Mesenchymal stem cell (in vitro differentiated cells and primary cell): ENCODE measurements around the gene C6orf141.

Source experiments
- DNase-seq: peaks from one replicate; pipeline ENCODE4 v3.0.0-alpha.2; 2013
- H2AFZ ChIP-seq: one replicate; pipeline ENCODE4 v1.6.1; 2013; ENCODE audit warnings: low read depth, mild to moderate bottlenecking, control low read depth, inconsistent platforms, low read length, moderate library complexity
- H2AK5ac ChIP-seq: 2 replicates; pipeline ENCODE4 v1.6.1; 2013; ENCODE audit warnings: low read length, moderate library complexity, mild to moderate bottlenecking, inconsistent platforms; ENCODE audit not compliant: severe bottlenecking
- H2BK120ac ChIP-seq: one replicate; pipeline ENCODE4 v1.6.1; 2013; ENCODE audit warnings: low read depth, mild to moderate bottlenecking, inconsistent platforms, low read length, moderate library complexity
- H2BK12ac ChIP-seq, 2 experiments: one replicate each; pipeline ENCODE4 v1.6.1; 2013; ENCODE audit warnings: inconsistent platforms in 2 of 2, low read length in 2 of 2, mild to moderate bottlenecking in 2 of 2, moderate library complexity in 2 of 2, control low read depth in 1 of 2
- H2BK15ac ChIP-seq: one replicate; pipeline ENCODE4 v1.6.1; 2013; ENCODE audit warnings: mild to moderate bottlenecking, low read depth, inconsistent platforms; ENCODE audit not compliant: poor library complexity, severe bottlenecking
- H2BK5ac ChIP-seq: 2 replicates; pipeline ENCODE4 v1.6.1; 2013; ENCODE audit warnings: low read depth, mild to moderate bottlenecking, low read length, control low read depth, inconsistent platforms; ENCODE audit not compliant: poor library complexity, severe bottlenecking
- H3K14ac ChIP-seq, 2 experiments: one replicate each; pipeline ENCODE4 v1.6.1; 2013; ENCODE audit warnings: inconsistent platforms in 2 of 2, low read length in 2 of 2, control low read depth in 1 of 2, mild to moderate bottlenecking in 1 of 2, moderate library complexity in 1 of 2
- H3K18ac ChIP-seq, 2 experiments: one replicate each; pipeline ENCODE4 v1.6.1; 2013; ENCODE audit warnings: inconsistent platforms in 2 of 2, low read length in 2 of 2, control low read depth in 1 of 2, low read depth in 1 of 2, mild to moderate bottlenecking in 1 of 2
- H3K23ac ChIP-seq, 2 experiments: one replicate each; pipeline ENCODE4 v1.6.1; 2013; ENCODE audit warnings: inconsistent platforms in 2 of 2, low read length in 2 of 2, mild to moderate bottlenecking in 2 of 2, moderate library complexity in 2 of 2, control low read depth in 1 of 2
- H3K27ac ChIP-seq: 2 replicates; pipeline ENCODE4 v1.5.1; 2013; ENCODE audit warnings: mild to moderate bottlenecking, moderate library complexity, low read length, control low read depth, inconsistent platforms; ENCODE audit not compliant: poor library complexity, severe bottlenecking
- H3K27me3 ChIP-seq, 2 experiments: 2 replicates each; pipeline versions ENCODE4 v1.6.1 to v1.7.0; 2013; ENCODE audit warnings: low read length in 2 of 2, mild to moderate bottlenecking in 2 of 2, moderate library complexity in 2 of 2, control low read depth in 1 of 2, inconsistent platforms in 1 of 2; ENCODE audit not compliant: control insufficient read depth in 1 of 2, insufficient read depth in 1 of 2
- H3K36me3 ChIP-seq, 2 experiments: 2 replicates each; pipeline versions ENCODE4 v1.6.1 to v1.7.0; 2013; ENCODE audit warnings: low read length in 2 of 2, control low read depth in 1 of 2, inconsistent platforms in 1 of 2, low read depth in 1 of 2, mild to moderate bottlenecking in 1 of 2; ENCODE audit not compliant: insufficient read depth in 2 of 2, control insufficient read depth in 1 of 2
- H3K4ac ChIP-seq, 2 experiments: one replicate each; pipeline ENCODE4 v1.6.1; 2013; ENCODE audit warnings: inconsistent platforms in 2 of 2, low read length in 2 of 2, mild to moderate bottlenecking in 2 of 2, moderate library complexity in 2 of 2, control low read depth in 1 of 2, low read depth in 1 of 2
- H3K4me1 ChIP-seq: 2 replicates; pipeline ENCODE4 v1.6.1; 2013; ENCODE audit warnings: low read depth, low read length, control low read depth; ENCODE audit not compliant: control insufficient read depth, insufficient read depth
- H3K4me2 ChIP-seq: 2 replicates; pipeline ENCODE4 v1.6.1; 2013; ENCODE audit warnings: low read length, mild to moderate bottlenecking, inconsistent platforms; ENCODE audit not compliant: poor library complexity, severe bottlenecking
- H3K4me3 ChIP-seq, 2 experiments: 2 replicates each; pipeline versions ENCODE4 v1.5.1 to v1.7.0; 2013; ENCODE audit warnings: low read length in 2 of 2, mild to moderate bottlenecking in 2 of 2, control low read depth in 1 of 2, low read depth in 1 of 2; ENCODE audit not compliant: insufficient read depth in 1 of 2
- H3K79me1 ChIP-seq: replicated peaks from 2 replicates; pipeline ENCODE4 v1.6.1; 2013; ENCODE audit warnings: mild to moderate bottlenecking, control low read depth, low read length, inconsistent platforms; ENCODE audit not compliant: poor library complexity, severe bottlenecking
- H3K9ac ChIP-seq: 2 replicates; pipeline ENCODE4 v1.7.0; 2013; ENCODE audit warnings: mild to moderate bottlenecking, low read length, moderate library complexity
- H3K9me3 ChIP-seq: 2 replicates; pipeline ENCODE4 v1.7.0; 2013; ENCODE audit warnings: mild to moderate bottlenecking, low read length; ENCODE audit not compliant: control insufficient read depth
- H4K8ac ChIP-seq: one replicate; pipeline ENCODE4 v1.6.1; 2013; ENCODE audit warnings: inconsistent platforms, mild to moderate bottlenecking, low read length, moderate library complexity
- H4K91ac ChIP-seq: one replicate; pipeline ENCODE4 v1.6.1; 2013; ENCODE audit warnings: mild to moderate bottlenecking, low read length, inconsistent platforms
- WGBS: methylation state at CpG from one replicate; pipeline ENCODE4 v1.1.7; 2013; ENCODE audit warnings: mixed read lengths; 5-methylcytosine and 5-hydroxymethylcytosine counted together

C6orf141 gene

GRCh38 chr6:49551078-49551865 is 804 bp downstream of the C6orf141 start:
- peak overlapping the region; percentile 88 for H2AFZ ChIP-seq
- peak overlapping the region in 1 of 2 experiments; percentile 90 for H3K14ac ChIP-seq
- H3K4me2 ChIP-seq = peak overlapping the region; percentile 94
- H3K4me1 ChIP-seq = peaks cover 12% of the 10 kb centered on the region
- H3K9me3 ChIP-seq = no peaks in the 10 kb centered on the region
- no peak overlapping the region for H3K27ac ChIP-seq
- H3K27me3 ChIP-seq = peaks cover 3 to 25% of the 10 kb centered on the region in 2 experiments
- H2BK5ac ChIP-seq = no peak overlapping the region
- H3K79me1 ChIP-seq = peaks cover 2% of the 10 kb centered on the region
- H4K91ac ChIP-seq = peak overlapping the region; percentile 77
- peak overlapping the region; percentile 35 for H4K8ac ChIP-seq
- peak overlapping the region; percentile 76 to 83 for H2BK12ac ChIP-seq
- WGBS = 2% methylated on average over 35 of the region's 38 CpGs
- H3K18ac ChIP-seq = peak overlapping the region; percentile 84 to 98
- peak overlapping the region; percentile 60 to 78 for H3K4me3 ChIP-seq
- peak overlapping the region; percentile 47 to 90 for H3K4ac ChIP-seq
- H3K23ac ChIP-seq = peak overlapping the region in 1 of 2 experiments; percentile 96
- peak overlapping the region; percentile 84 for H2BK15ac ChIP-seq
- peak overlapping the region; percentile 61 for H2BK120ac ChIP-seq
- H2AK5ac ChIP-seq = no peak overlapping the region
- peak overlapping the region; percentile 34 for H3K9ac ChIP-seq
- DNase-seq = peak; percentile 43
- H3K36me3 ChIP-seq = no peaks in the 10 kb centered on the region

GRCh38 chr6:49551866-49552129 is 1.3 kb downstream of the C6orf141 start:
- H3K27me3 ChIP-seq = peaks cover 3 to 25% of the 10 kb centered on the region in 2 experiments
- H3K9ac ChIP-seq = peak overlapping the region; percentile 34
- H3K36me3 ChIP-seq = no peaks in the 10 kb centered on the region
- no peaks in the 10 kb centered on the region for H3K9me3 ChIP-seq
- H3K4me3 ChIP-seq = peak overlapping the region in 1 of 2 experiments; percentile 78
- no peak overlapping the region for H3K4ac ChIP-seq
- H2BK120ac ChIP-seq = no peak overlapping the region
- no peak overlapping the region for H3K23ac ChIP-seq
- H3K14ac ChIP-seq = no peak overlapping the region
- no peak overlapping the region for H3K18ac ChIP-seq
- H3K79me1 ChIP-seq = peaks cover 2% of the 10 kb centered on the region
- no peak overlapping the region for H2BK12ac ChIP-seq
- no peak overlapping the region for H2AFZ ChIP-seq
- no peak overlapping the region for H4K91ac ChIP-seq
- no CpG with 5 or more reads among the region's 2 CpGs for WGBS
- H3K27ac ChIP-seq = no peak overlapping the region
- no peak overlapping the region for H2BK5ac ChIP-seq
- H3K4me1 ChIP-seq = peaks cover 12% of the 10 kb centered on the region
- H2AK5ac ChIP-seq = no peak overlapping the region
- no peak overlapping the region for H4K8ac ChIP-seq
- no peak for DNase-seq
- H2BK15ac ChIP-seq = no peak overlapping the region
- peak overlapping the region; percentile 94 for H3K4me2 ChIP-seq

GRCh38 chr6:49552596-49552995 is 2.1 kb downstream of the C6orf141 start:
- peaks cover 3 to 25% of the 10 kb centered on the region in 2 experiments for H3K27me3 ChIP-seq
- no peaks in the 10 kb centered on the region for H3K36me3 ChIP-seq
- H3K4me2 ChIP-seq = no peak overlapping the region
- DNase-seq = no peak
- 100% methylated on average over 2 of the region's 2 CpGs for WGBS
- H2BK15ac ChIP-seq = no peak overlapping the region
- no peak overlapping the region for H2AFZ ChIP-seq
- H3K23ac ChIP-seq = no peak overlapping the region
- no peak overlapping the region for H3K4me3 ChIP-seq
- no peak overlapping the region for H3K9ac ChIP-seq
- no peak overlapping the region for H2AK5ac ChIP-seq
- H3K14ac ChIP-seq = no peak overlapping the region
- no peak overlapping the region for H2BK120ac ChIP-seq
- no peak overlapping the region for H2BK5ac ChIP-seq
- peaks cover 12% of the 10 kb centered on the region for H3K4me1 ChIP-seq
- no peaks in the 10 kb centered on the region for H3K9me3 ChIP-seq
- no peak overlapping the region for H4K91ac ChIP-seq
- H4K8ac ChIP-seq = no peak overlapping the region
- H3K27ac ChIP-seq = no peak overlapping the region
- H3K79me1 ChIP-seq = peaks cover 2% of the 10 kb centered on the region
- no peak overlapping the region for H3K4ac ChIP-seq
- no peak overlapping the region for H3K18ac ChIP-seq
- no peak overlapping the region for H2BK12ac ChIP-seq

GRCh38 chr6:49553384-49553783 is 2.9 kb downstream of the C6orf141 start:
- Histone ChIP-seq H3K4ac (no peak overlapping the region), H2BK15ac (peak overlapping the region; percentile 80), H3K27ac (no peak overlapping the region), H4K91ac (no peak overlapping the region), H2AFZ (no peak overlapping the region), H3K27me3 (peaks cover 3 to 25% of the 10 kb centered on the region in 2 experiments), H3K18ac (no peak overlapping the region), H3K4me3 (no peak overlapping the region), H2BK5ac (no peak overlapping the region), H3K9ac (no peak overlapping the region), H3K4me2 (no peak overlapping the region), H3K36me3 (no peaks in the 10 kb centered on the region), H3K4me1 (peaks cover 12% of the 10 kb centered on the region), H3K9me3 (no peaks in the 10 kb centered on the region), H2BK12ac (no peak overlapping the region), H2BK120ac (no peak overlapping the region), H4K8ac (no peak overlapping the region), H3K23ac (no peak overlapping the region), H3K14ac (no peak overlapping the region), H2AK5ac (no peak overlapping the region), H3K79me1 (peaks cover 2% of the 10 kb centered on the region)
- DNase-seq = no peak
- WGBS = 73% methylated on average over 1 of the region's 1 CpG
